Measurements from ENCODE around the gene SLAMF8.

SLAMF8 gene

DNA sequence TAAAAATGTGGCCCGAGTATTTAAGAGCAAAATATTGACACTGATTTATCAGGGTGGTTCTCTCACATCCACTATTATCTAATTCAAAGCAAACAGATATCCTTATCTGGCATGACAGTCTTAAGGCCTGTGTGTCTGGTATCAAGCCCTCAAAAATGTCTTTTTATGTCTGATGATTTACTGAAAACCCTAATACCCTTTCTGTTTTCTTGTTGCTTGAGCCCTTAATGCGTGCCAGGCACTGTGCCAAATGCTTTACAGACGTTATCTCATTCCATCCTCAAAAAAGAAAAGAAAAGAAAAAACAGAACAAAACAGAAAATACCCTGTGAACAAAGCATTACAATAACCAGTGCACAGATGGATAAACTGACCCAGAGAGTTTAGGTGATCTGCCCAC, 40.2 kb upstream of the SLAMF8 start:
- H3K4me3 ChIP-seq (ENCODE audit: low read depth, low read length): no peak overlapping the region
- TF ChIP-seq, protein P1, sequence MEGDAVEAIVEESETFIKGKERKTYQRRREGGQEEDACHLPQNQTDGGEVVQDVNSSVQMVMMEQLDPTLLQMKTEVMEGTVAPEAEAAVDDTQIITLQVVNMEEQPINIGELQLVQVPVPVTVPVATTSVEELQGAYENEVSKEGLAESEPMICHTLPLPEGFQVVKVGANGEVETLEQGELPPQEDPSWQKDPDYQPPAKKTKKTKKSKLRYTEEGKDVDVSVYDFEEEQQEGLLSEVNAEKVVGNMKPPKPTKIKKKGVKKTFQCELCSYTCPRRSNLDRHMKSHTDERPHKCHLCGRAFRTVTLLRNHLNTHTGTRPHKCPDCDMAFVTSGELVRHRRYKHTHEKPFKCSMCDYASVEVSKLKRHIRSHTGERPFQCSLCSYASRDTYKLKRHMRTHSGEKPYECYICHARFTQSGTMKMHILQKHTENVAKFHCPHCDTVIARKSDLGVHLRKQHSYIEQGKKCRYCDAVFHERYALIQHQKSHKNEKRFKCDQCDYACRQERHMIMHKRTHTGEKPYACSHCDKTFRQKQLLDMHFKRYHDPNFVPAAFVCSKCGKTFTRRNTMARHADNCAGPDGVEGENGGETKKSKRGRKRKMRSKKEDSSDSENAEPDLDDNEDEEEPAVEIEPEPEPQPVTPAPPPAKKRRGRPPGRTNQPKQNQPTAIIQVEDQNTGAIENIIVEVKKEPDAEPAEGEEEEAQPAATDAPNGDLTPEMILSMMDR (IDR thresholded peaks at IDR 0.05; ENCODE audit: borderline replicate concordance, insufficient read depth, low read depth, low read length): no peak

DNA sequence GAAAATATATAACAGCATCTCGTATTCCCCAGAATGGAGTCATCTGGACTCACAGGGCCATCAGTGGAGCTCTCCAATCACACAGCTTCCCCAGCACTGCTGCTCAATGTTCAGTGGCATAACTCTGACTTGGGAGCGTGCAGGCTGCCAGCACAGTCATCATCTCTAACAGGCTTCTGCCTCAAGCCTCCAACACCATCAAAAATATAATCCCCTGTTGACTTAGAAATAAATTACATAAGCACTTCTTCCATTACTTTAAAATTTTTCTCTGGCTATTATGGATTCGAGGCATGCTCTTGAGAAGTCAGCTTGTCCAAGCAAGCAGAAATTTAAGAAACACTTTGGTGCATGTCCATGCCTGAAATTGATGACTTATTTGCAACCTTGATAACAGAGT, 39.7 kb upstream of the SLAMF8 start:
- TF ChIP-seq, protein P1 (IDR thresholded peaks at IDR 0.05; ENCODE audit: borderline replicate concordance, insufficient read depth, low read depth, low read length): no peak
- no peak overlapping the region for H3K4me3 ChIP-seq (ENCODE audit: low read depth, low read length)

DNA sequence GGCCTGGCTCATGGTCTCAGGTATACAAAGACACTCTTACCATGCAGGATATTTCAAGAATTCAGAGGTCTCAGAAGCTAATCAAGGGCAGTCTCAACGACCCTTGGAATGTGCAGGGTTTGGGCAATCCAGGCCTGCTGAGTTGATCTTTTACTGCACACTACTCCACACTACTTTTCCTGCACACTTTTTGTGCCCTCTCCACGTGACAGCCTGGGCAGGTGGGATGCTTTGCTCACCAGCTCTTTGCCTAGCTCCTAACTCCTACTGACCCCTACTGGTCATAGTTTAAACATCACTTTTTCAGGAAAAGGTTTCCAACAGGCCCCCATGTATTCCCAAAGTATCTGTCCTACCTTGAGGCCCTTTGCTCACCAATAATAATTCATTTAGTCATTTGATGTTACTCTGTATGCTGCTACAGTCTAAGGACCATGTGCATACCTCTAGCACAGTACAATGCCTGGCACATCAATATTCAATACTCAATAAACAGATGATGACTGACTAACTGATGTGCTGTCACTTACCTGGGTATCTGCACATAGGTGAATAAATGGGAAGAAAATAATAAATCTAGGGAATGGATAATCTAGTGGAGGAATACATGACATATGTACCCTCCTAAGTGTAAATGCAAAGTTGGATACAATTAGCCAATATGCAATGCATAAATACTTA, 36.3 kb upstream of the SLAMF8 start:
- TF ChIP-seq, protein P1 (IDR thresholded peaks at IDR 0.05; ENCODE audit: borderline replicate concordance, insufficient read depth, low read depth, low read length): peak; percentile 64; the same call in 1 of the 2 replicates
- H3K4me3 ChIP-seq (ENCODE audit: low read depth, low read length): no peak overlapping the region

DNA sequence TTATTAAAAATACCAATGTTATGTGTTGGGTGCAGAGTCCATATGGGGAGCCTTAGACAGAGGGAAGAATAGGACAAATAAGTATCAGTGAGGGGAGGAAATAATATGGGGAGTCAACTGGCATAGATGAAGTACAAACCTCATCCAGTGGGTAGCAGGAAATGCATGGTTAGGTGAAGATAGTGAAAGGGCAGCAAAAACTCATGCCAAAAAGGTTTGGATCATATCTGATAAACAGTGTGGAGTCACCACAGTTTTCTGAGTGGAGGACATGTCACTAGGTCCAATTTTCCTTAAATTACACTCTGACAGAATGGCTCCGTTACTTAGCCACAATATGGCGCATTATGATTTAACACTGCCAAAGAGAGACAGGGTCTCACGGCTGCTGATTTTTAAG, 35.6 kb upstream of the SLAMF8 start:
- TF ChIP-seq, protein P1 (IDR thresholded peaks at IDR 0.05; ENCODE audit: borderline replicate concordance, insufficient read depth, low read depth, low read length): no peak
- no peak overlapping the region for H3K4me3 ChIP-seq (ENCODE audit: low read depth, low read length)

DNA sequence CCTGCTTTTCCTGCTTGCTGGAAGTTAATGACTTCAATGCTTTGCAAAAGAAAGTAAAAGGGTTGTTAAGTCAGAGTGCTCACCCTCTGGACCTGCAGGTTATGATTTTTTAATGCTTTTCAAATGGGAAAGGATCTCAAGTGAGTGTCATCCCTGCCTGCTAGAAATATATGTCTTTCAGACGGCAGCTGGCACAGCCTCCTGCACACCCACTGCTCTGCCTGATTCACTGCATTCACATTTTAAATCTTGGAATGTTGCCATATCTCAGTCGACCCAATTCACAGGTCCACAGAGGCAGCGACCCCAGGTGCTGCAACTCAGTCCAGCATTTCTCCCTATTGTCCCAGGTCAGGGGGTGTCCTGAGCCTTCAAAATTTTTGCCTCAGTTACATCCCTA, 35.2 kb upstream of the SLAMF8 start:
- TF ChIP-seq, protein P1 (IDR thresholded peaks at IDR 0.05; ENCODE audit: borderline replicate concordance, insufficient read depth, low read depth, low read length): no peak
- H3K4me3 ChIP-seq (ENCODE audit: low read depth, low read length): no peak overlapping the region

DNA sequence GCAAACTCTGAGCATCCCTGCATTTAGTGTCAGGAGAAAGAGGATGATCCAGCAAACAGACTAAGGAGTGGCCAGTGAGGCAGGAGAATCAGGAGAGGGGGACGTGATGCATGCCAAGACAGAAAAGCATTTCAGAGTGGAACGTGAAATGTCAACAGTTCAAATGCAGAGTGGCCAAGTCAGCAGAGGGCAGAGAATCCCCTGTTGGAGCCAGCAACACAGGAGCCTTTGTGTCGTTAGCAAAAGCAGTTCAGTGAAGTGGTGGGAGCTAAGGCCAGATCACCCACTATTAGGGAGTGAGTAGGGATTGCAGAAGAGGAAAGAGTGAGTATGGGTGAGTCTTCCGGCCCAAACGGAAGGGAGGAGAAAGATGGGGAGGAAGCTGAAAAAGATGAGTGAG, 31.1 kb upstream of the SLAMF8 start:
- TF ChIP-seq, protein P1 (IDR thresholded peaks at IDR 0.05; ENCODE audit: borderline replicate concordance, insufficient read depth, low read depth, low read length): no peak
- H3K4me3 ChIP-seq (ENCODE audit: low read depth, low read length): no peak overlapping the region

DNA sequence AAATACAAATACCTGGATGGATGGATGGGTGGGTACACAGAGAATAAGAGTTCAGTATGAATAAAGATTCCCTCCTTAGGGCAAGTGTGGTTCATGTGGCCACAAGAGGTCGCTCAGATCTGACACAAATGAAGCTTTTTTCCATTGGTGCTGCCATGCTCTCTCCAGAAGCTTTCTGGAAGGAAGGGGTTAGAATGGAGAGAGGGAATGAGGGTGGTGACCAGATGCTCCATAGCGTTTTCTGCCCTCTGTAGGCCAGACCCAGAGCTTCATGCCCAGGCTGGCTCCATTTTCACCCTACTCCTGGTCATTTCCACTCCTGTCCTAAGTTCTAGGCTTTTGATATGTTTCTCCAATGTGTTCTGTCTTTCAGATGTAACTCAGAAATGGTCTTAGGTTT, 27.8 kb upstream of the SLAMF8 start:
- H3K4me3 ChIP-seq (ENCODE audit: low read depth, low read length): no peak overlapping the region
- TF ChIP-seq, protein P1 (IDR thresholded peaks at IDR 0.05; ENCODE audit: borderline replicate concordance, insufficient read depth, low read depth, low read length): peak; percentile 59; the same call in 1 of the 2 replicates
